ENCODE data around the gene BTBD16. TPM values are rescaled to one million over a fixed set of nuclear protein-coding genes. Genes with fewer than 3 reads are reported as not detected.
A peak's percentile ranks its signal among the peaks of the same experiment; 100 is the strongest.

BTBD16 gene
- total and polyA plus RNA-seq, 7 donors, result 0.12 to 0.55 (median 0.54) TPM; not detected in 4

GRCh38 chr10:122255509-122256301 is 15.4 kb upstream of the BTBD16 start:
- intact Hi-C loops (cut with DNase I), result no loop called here
- Histone ChIP-seq H3K27ac (no peak overlapping the region), H3K4me3 (no peak overlapping the region)

GRCh38 chr10:122257041-122257440 is 14.1 kb upstream of the BTBD16 start:
- Histone ChIP-seq H3K9me3 (peaks cover 0 to 3% (median 1%) of the 10 kb centered on the region in 4 donors), H3K36me3 (peaks cover 0 to 48% (median 3%) of the 10 kb centered on the region in 4 donors), H3K4me1 (peaks cover 0 to 32% (median 11%) of the 10 kb centered on the region in 4 donors), H3K27me3 (no peaks in the 10 kb centered on the region), H3K27ac (no peak overlapping the region), H3K4me3 (no peak overlapping the region)
- TF ChIP-seq CTCF (IDR thresholded peaks at IDR 0.05) (no peak), POLR2AphosphoS5 (IDR thresholded peaks at IDR 0.05) (no peak)
- peak; percentile 4 for DNase-seq
- WGBS, 2 donors, result 93% methylated on average over 3 of the region's 3 CpGs
- intact Hi-C loops (cut with DNase I), result no loop called here

More at GRCh38 chr10:122255509-122256301, 15.4 kb upstream of the BTBD16 start:
- DNase-seq, result no peak
- peaks cover 0 to 32% (median 11%) of the 10 kb centered on the region in 4 donors for H3K4me1 ChIP-seq
- H3K27me3 ChIP-seq, result no peaks in the 10 kb centered on the region
- H3K9me3 ChIP-seq, result no peaks in the 10 kb centered on the region
- no peak for TF ChIP-seq CTCF (IDR thresholded peaks at IDR 0.05)
- no peak for TF ChIP-seq EP300 (IDR thresholded peaks at IDR 0.05)
- TF ChIP-seq POLR2A (IDR thresholded peaks at IDR 0.05), result no peak
- TF ChIP-seq POLR2AphosphoS5 (IDR thresholded peaks at IDR 0.05), result no peak
- 89 to 93% methylated on average over 14 of the region's 14 CpGs for WGBS, 2 donors
- peaks cover 0 to 57% (median 3%) of the 10 kb centered on the region in 4 donors for H3K36me3 ChIP-seq

GRCh38 chr10:122258136-122259074 is 12.7 kb upstream of the BTBD16 start:
- intact Hi-C loops (cut with DNase I), result no loop called here
- WGBS, 2 donors, result 74 to 77% methylated on average over 25 of the region's 25 CpGs
- peaks cover 0 to 46% (median 0%) of the 10 kb centered on the region in 4 donors for H3K36me3 ChIP-seq
- H3K4me1 ChIP-seq, result peaks cover 0 to 22% (median 2%) of the 10 kb centered on the region in 4 donors
- peak overlapping the region in 3 of 4 donors; percentile 27 to 47 (median 41) for H3K27ac ChIP-seq
- H3K9me3 ChIP-seq, result peaks cover 0 to 3% (median 2%) of the 10 kb centered on the region in 4 donors
- H3K4me3 ChIP-seq, result no peak overlapping the region
- H3K27me3 ChIP-seq, result no peaks in the 10 kb centered on the region
- TF ChIP-seq POLR2A (IDR thresholded peaks at IDR 0.05) (no peak), CTCF (IDR thresholded peaks at IDR 0.05) (no peak), EP300 (IDR thresholded peaks at IDR 0.05) (no peak), POLR2AphosphoS5 (IDR thresholded peaks at IDR 0.05) (no peak)
- peak; percentile 62 for DNase-seq

- H3K4me1 ChIP-seq, result peaks cover 0 to 23% (median 7%) of the 10 kb centered on the region in 4 donors
- intact Hi-C loops (cut with DNase I), result no loop called here
- WGBS, 2 donors, result 91 to 93% methylated on average over 4 of the region's 4 CpGs
- no peak overlapping the region for H3K4me3 ChIP-seq
- TF ChIP-seq CTCF (IDR thresholded peaks at IDR 0.05) (no peak), POLR2AphosphoS5 (IDR thresholded peaks at IDR 0.05) (no peak), EP300 (IDR thresholded peaks at IDR 0.05) (no peak), POLR2A (IDR thresholded peaks at IDR 0.05) (no peak)
- peaks cover 0 to 3% (median 2%) of the 10 kb centered on the region in 4 donors for H3K9me3 ChIP-seq
- DNase-seq, result peak; percentile 66
- H3K27ac ChIP-seq, result peak overlapping the region in 3 of 4 donors; percentile 27 to 47 (median 41)
- H3K36me3 ChIP-seq, result peaks cover 0 to 40% (median 0%) of the 10 kb centered on the region in 4 donors
- no peaks in the 10 kb centered on the region for H3K27me3 ChIP-seq
These were observed 12.0 kb upstream of the BTBD16 start for GRCh38 chr10:122259075-122259466.

All from sigmoid colon (tissue), 7 donors.